ENCODE data around the gene PFKL. TPM values are rescaled to one million over a fixed set of nuclear protein-coding genes. Genes with fewer than 3 reads are reported as not detected.

PFKL gene
- total and polyA plus RNA-seq, 2 donors (not counting 1 experiment from before 2014, with no cell fraction given), result 267 to 318 TPM

DNA sequence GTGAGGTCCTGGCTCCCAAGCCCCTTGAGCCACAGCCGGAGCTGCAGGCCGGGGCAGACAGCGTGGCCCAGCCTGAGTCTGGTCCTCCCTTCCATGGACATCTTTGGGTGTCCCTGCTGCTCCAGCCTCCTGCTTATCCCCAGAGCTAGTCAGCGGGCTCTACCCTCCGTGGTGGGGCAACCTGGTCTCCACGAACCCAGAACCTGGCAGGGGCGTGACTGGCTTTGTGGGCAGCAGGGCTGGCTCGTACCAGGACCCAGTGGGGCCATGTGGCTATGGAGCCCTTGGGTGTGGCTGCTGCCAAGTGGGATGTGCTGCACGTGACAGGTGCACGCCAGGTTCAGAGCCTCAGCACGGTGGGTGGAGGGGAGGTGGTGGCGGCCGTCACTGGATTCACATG lies 21.0 kb downstream of the PFKL start:
- DNase-seq (no peak), ATAC-seq (ENCODE audit: low read depth) (no peak)
- Histone ChIP-seq H3K4me3 (ENCODE audit: control extremely low read depth in 1 of 5, extremely low read depth in 1 of 5, insufficient read depth in 1 of 5, low read depth in 2 of 5, low read length in 4 of 5) (no peak overlapping the region), H3K27me3 (replicated peaks in 1 of 4; ENCODE audit: control extremely low read depth in 1 of 4, control insufficient read depth in 3 of 4, insufficient read depth in 4 of 4, low read length in 3 of 4) (no peaks in the 10 kb centered on the region), H3K4me2 (replicated peaks; ENCODE audit: low read depth, low read length, poor library complexity, severe bottlenecking) (no peak overlapping the region), H3K27ac (ENCODE audit: low read length in 2 of 2) (no peak overlapping the region), H3K9ac (ENCODE audit: low read length) (no peak overlapping the region), H3K4me1 (ENCODE audit: control insufficient read depth in 2 of 2, insufficient read depth in 2 of 2, low read length in 2 of 2) (no peaks in the 10 kb centered on the region), H2AFZ (ENCODE audit: insufficient read depth, low read depth, low read length, poor library complexity, severe bottlenecking) (no peak overlapping the region), H3K79me2 (ENCODE audit: control insufficient read depth, insufficient read depth, low read length) (no peaks in the 10 kb centered on the region), H3K9me3 (ENCODE audit: control extremely low read depth in 1 of 3, control insufficient read depth in 2 of 3, insufficient read depth in 1 of 3, low read length in 2 of 3) (no peaks in the 10 kb centered on the region), H4K20me1 (ENCODE audit: control insufficient read depth, insufficient read depth, low read length, poor library complexity, severe bottlenecking) (peaks cover 56% of the 10 kb centered on the region), H3K36me3 (replicated peaks in 1 of 2; ENCODE audit: control extremely low read depth in 1 of 2, control insufficient read depth in 1 of 2, extremely low read depth in 1 of 2, insufficient read depth in 2 of 2, low read length in 1 of 2) (peaks cover 0 to 82% of the 10 kb centered on the region in 2 experiments)
- no peaks in the 10 kb centered on the region for H3K27me3 Mint-ChIP-seq
- H3K4me1 Mint-ChIP-seq, result no peaks in the 10 kb centered on the region
- no peak overlapping the region for H3K27ac Mint-ChIP-seq
- POLR2A ChIA-PET, result no interaction called here
- intact Hi-C loops (cut with micrococcal nuclease), result no loop called here
- 98% methylated on average over 12 of the region's 13 CpGs for WGBS (ENCODE audit: insufficient coverage)
- TF ChIP-seq EZH2 (IDR thresholded peaks at IDR 0.05; ENCODE audit: borderline replicate concordance, insufficient read depth, low read depth, low read length, poor library complexity, severe bottlenecking), result no peak
- TF ChIP-seq, protein P1, sequence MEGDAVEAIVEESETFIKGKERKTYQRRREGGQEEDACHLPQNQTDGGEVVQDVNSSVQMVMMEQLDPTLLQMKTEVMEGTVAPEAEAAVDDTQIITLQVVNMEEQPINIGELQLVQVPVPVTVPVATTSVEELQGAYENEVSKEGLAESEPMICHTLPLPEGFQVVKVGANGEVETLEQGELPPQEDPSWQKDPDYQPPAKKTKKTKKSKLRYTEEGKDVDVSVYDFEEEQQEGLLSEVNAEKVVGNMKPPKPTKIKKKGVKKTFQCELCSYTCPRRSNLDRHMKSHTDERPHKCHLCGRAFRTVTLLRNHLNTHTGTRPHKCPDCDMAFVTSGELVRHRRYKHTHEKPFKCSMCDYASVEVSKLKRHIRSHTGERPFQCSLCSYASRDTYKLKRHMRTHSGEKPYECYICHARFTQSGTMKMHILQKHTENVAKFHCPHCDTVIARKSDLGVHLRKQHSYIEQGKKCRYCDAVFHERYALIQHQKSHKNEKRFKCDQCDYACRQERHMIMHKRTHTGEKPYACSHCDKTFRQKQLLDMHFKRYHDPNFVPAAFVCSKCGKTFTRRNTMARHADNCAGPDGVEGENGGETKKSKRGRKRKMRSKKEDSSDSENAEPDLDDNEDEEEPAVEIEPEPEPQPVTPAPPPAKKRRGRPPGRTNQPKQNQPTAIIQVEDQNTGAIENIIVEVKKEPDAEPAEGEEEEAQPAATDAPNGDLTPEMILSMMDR (IDR thresholded peaks at IDR 0.05), result no peak
- no peak overlapping the region for H3K4me3 Mint-ChIP-seq
- CTCF ChIA-PET, result no interaction called here
- H3K9me3 Mint-ChIP-seq (ENCODE audit: insufficient read depth), result no peaks in the 10 kb centered on the region

DNA sequence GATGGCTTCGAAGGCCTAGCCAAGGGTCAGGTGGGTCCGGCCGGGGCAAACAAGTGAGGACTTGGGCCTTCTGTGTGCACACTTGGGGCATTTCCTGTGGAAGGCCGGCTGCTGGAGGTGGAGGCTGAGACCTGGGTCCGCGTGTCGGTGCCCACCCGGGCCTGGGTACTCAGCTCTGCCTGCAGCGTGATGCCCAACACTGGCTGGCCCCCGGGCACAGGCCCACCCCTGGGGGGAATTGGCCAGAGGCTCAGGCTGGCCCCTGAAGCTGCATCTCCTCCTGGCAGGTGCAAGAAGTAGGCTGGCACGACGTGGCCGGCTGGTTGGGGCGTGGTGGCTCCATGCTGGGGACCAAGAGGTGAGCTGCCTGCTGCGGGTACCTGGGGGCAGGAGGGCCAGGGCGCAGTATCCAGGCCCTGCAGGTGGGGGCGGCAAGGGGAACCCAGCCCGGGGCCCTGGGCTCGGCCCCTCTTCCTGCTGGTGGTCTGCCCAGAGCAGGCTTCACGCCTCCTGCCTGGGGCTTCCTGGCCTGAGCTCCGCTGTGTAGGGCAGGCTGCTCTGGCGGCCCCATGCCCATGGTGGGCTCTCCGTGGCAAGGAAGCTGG lies 22.1 kb downstream of the PFKL start:
- Histone ChIP-seq H4K20me1 (ENCODE audit: control insufficient read depth, insufficient read depth, low read length, poor library complexity, severe bottlenecking) (peaks cover 51% of the 10 kb centered on the region), H3K4me1 (ENCODE audit: control insufficient read depth in 2 of 2, insufficient read depth in 2 of 2, low read length in 2 of 2) (no peaks in the 10 kb centered on the region), H2AFZ (ENCODE audit: insufficient read depth, low read depth, low read length, poor library complexity, severe bottlenecking) (no peak overlapping the region), H3K4me2 (replicated peaks; ENCODE audit: low read depth, low read length, poor library complexity, severe bottlenecking) (no peak overlapping the region), H3K9ac (ENCODE audit: low read length) (no peak overlapping the region), H3K36me3 (replicated peaks in 1 of 2; ENCODE audit: control extremely low read depth in 1 of 2, control insufficient read depth in 1 of 2, extremely low read depth in 1 of 2, insufficient read depth in 2 of 2, low read length in 1 of 2) (peaks cover 0 to 77% of the 10 kb centered on the region in 2 experiments), H3K4me3 (ENCODE audit: control extremely low read depth in 1 of 5, extremely low read depth in 1 of 5, insufficient read depth in 1 of 5, low read depth in 2 of 5, low read length in 4 of 5) (no peak overlapping the region), H3K27me3 (replicated peaks in 1 of 4; ENCODE audit: control extremely low read depth in 1 of 4, control insufficient read depth in 3 of 4, insufficient read depth in 4 of 4, low read length in 3 of 4) (no peaks in the 10 kb centered on the region), H3K9me3 (ENCODE audit: control extremely low read depth in 1 of 3, control insufficient read depth in 2 of 3, insufficient read depth in 1 of 3, low read length in 2 of 3) (no peaks in the 10 kb centered on the region), H3K79me2 (ENCODE audit: control insufficient read depth, insufficient read depth, low read length) (no peaks in the 10 kb centered on the region), H3K27ac (ENCODE audit: low read length in 2 of 2) (no peak overlapping the region)
- H3K9me3 Mint-ChIP-seq (ENCODE audit: insufficient read depth), result no peaks in the 10 kb centered on the region
- POLR2A ChIA-PET, result no interaction called here
- TF ChIP-seq EZH2 (IDR thresholded peaks at IDR 0.05; ENCODE audit: borderline replicate concordance, insufficient read depth, low read depth, low read length, poor library complexity, severe bottlenecking), result no peak
- TF ChIP-seq, protein P1 (IDR thresholded peaks at IDR 0.05), result no peak
- H3K27me3 Mint-ChIP-seq, result no peaks in the 10 kb centered on the region
- no peak for DNase-seq
- intact Hi-C loops (cut with micrococcal nuclease), result no loop called here
- WGBS (ENCODE audit: insufficient coverage), result 94% methylated on average over 23 of the region's 23 CpGs
- H3K27ac Mint-ChIP-seq, result no peak overlapping the region
- H3K4me3 Mint-ChIP-seq, result no peak overlapping the region
- no peak for ATAC-seq (ENCODE audit: low read depth)
- no peaks in the 10 kb centered on the region for H3K4me1 Mint-ChIP-seq
- CTCF ChIA-PET, result no interaction called here
